ENCODE data around the gene MED13L. TPM values are rescaled to one million over a fixed set of nuclear protein-coding genes. Genes with fewer than 3 reads are reported as not detected.
A peak's percentile ranks its signal among the peaks of the same experiment; 100 is the strongest.

Gene MED13L
- total RNA-seq, 1 donor from 2014 or later = 141 TPM

DNA sequence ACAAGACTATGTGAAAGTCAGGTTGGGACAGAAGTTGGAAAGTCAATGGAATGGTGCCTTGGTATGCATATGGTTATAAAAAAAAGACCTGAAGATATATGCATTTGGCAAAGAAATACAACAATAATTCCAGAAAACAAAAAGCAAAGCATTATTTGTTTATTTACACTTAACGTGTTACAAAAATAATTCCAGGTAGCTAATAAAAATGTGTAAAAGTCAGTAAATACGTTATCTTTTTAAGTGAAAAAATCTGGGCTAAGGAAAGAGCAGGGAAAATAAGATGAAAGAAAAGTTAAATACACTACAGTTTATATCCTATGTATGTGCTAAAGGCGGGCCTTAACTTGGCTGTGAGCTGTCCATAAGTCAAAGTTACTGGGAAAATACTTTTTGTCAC lies 266.3 kb downstream of the MED13L start:
- Mint-ChIP-seq H3K4me1 (ENCODE audit: low read depth) (peaks cover 15% of the 10 kb centered on the region), H3K36me3 (ENCODE audit: insufficient read depth) (peaks cover 28% of the 10 kb centered on the region), H3K9me3 (ENCODE audit: low read depth) (no peaks in the 10 kb centered on the region), H3K27me3 (no peaks in the 10 kb centered on the region), H3K4me3 (ENCODE audit: low read depth) (no peak overlapping the region), H3K27ac (peak overlapping the region; percentile 9)
- TF ChIP-seq, protein P1, sequence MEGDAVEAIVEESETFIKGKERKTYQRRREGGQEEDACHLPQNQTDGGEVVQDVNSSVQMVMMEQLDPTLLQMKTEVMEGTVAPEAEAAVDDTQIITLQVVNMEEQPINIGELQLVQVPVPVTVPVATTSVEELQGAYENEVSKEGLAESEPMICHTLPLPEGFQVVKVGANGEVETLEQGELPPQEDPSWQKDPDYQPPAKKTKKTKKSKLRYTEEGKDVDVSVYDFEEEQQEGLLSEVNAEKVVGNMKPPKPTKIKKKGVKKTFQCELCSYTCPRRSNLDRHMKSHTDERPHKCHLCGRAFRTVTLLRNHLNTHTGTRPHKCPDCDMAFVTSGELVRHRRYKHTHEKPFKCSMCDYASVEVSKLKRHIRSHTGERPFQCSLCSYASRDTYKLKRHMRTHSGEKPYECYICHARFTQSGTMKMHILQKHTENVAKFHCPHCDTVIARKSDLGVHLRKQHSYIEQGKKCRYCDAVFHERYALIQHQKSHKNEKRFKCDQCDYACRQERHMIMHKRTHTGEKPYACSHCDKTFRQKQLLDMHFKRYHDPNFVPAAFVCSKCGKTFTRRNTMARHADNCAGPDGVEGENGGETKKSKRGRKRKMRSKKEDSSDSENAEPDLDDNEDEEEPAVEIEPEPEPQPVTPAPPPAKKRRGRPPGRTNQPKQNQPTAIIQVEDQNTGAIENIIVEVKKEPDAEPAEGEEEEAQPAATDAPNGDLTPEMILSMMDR (IDR thresholded peaks at IDR 0.05; ENCODE audit: unreplicated experiment) = no peak
- DNase-seq (ENCODE audit: low spot score, unreplicated experiment) = no peak

DNA sequence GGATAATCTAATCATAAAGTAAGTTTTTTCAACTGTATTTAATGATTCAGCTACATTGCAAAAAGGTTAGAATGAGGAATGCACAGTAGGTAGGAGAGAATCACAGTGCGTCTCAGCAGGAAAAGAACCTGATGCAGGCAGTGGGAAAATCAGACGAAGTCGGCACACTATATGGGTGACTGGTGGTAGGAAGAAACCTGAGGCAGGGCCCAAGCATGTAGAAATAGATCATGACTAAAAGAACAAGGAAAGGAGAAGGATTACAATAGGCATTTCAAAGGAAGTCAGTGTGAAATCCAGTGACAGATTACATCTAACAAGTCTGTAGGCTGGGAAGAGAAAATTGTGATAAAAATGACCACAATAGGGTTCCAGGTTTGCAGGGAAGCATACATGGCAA lies 267.0 kb downstream of the MED13L start:
- H3K4me1 Mint-ChIP-seq (ENCODE audit: low read depth) = peaks cover 15% of the 10 kb centered on the region
- no peak for DNase-seq (ENCODE audit: low spot score, unreplicated experiment)
- no peak overlapping the region for H3K4me3 Mint-ChIP-seq (ENCODE audit: low read depth)

DNA sequence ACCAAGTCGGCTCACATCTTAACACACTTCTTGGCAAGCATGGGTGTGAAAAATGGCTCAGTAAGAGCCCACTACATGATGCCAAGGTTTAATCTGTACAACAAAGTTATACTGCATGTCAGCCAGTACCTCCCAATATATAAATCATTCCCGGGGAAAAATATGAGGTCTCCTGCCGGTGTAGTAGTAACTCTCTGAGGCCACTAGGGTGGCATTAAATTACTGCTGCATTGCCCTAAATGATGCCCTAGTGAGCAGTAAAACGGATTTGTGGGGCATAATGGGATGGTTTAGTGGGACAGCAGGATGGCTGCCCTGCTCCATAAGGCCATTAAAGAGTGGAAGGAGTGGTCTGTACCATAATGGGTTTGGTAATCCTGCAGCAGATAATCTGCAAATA lies 267.7 kb downstream of the MED13L start:
- Mint-ChIP-seq H3K27ac (no peak overlapping the region), H3K9me3 (ENCODE audit: low read depth) (no peaks in the 10 kb centered on the region), H3K27me3 (no peaks in the 10 kb centered on the region), H3K4me3 (ENCODE audit: low read depth) (no peak overlapping the region), H3K36me3 (ENCODE audit: insufficient read depth) (peaks cover 24% of the 10 kb centered on the region), H3K4me1 (ENCODE audit: low read depth) (peaks cover 15% of the 10 kb centered on the region)
- DNase-seq (ENCODE audit: low spot score, unreplicated experiment) = no peak
- TF ChIP-seq, protein P1 (IDR thresholded peaks at IDR 0.05; ENCODE audit: unreplicated experiment) = peak; percentile 42

More for the DNA sequence above, 267.0 kb downstream of the MED13L start:
- Mint-ChIP-seq H3K27ac (no peak overlapping the region), H3K36me3 (ENCODE audit: insufficient read depth) (peaks cover 28% of the 10 kb centered on the region), H3K27me3 (no peaks in the 10 kb centered on the region), H3K9me3 (ENCODE audit: low read depth) (no peaks in the 10 kb centered on the region)
- TF ChIP-seq, protein P1 (IDR thresholded peaks at IDR 0.05; ENCODE audit: unreplicated experiment) = no peak

DNA sequence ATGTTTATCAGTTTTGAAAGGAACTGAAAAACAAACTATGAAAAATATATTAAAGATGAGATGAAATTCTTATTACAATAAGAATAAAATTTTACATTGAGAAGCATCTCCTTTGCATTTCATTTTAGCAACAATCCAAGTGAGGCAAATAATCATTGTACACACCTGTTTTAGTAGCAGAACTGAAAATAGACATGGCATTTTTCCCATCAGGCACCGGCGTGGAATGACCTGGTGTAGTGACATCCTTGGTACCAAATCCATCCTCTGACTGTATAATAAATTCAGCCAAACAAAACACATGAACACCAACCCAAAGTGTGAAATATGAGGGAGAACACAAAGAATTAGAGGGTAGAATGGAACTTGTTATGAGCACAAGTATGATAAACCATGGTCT lies 271.4 kb downstream of the MED13L start:
- no peaks in the 10 kb centered on the region for H3K27me3 Mint-ChIP-seq
- no peak overlapping the region for H3K4me3 Mint-ChIP-seq (ENCODE audit: low read depth)

DNA sequence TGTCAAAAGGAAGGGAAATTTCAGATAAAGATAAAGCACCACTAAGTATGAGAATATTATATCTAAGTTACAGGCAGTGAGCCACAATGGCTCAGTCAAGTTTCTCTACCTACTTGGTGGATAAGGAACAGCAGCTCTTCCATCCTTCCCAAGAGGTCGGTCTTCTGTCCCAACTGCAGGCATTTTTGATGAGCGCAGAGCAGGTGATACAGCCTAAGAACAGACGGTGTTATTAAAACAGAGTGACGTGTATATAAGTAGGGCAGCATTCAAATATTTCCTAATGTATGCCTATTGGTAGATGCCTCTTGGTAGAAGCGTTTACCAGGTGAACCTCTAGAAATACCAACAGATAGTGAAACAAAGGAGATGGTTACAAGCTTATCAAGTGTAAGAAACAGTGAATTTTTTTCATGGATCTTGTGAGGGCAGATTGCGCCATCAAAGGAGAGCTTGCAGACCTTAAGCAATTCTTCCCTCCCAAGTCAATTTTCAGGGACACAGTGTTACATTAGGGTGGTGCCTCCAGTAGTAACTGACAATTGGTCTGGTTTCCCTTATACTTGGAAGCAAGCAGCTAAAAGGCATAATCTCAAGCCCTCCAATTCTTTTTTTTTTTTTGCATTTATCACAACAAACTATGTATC lies 274.5 kb downstream of the MED13L start:
- no peak overlapping the region for H3K4me3 Mint-ChIP-seq (ENCODE audit: low read depth)
- H3K36me3 Mint-ChIP-seq (ENCODE audit: insufficient read depth) = peaks cover 14% of the 10 kb centered on the region
- TF ChIP-seq, protein P1 (IDR thresholded peaks at IDR 0.05; ENCODE audit: unreplicated experiment) = no peak
- no peaks in the 10 kb centered on the region for H3K9me3 Mint-ChIP-seq (ENCODE audit: low read depth)
- peaks cover 5% of the 10 kb centered on the region for H3K4me1 Mint-ChIP-seq (ENCODE audit: low read depth)
- H3K27ac Mint-ChIP-seq = no peak overlapping the region
- no peak for DNase-seq (ENCODE audit: low spot score, unreplicated experiment)
- no peaks in the 10 kb centered on the region for H3K27me3 Mint-ChIP-seq

More for the DNA sequence above, 271.4 kb downstream of the MED13L start:
- no peaks in the 10 kb centered on the region for H3K9me3 Mint-ChIP-seq (ENCODE audit: low read depth)
- H3K36me3 Mint-ChIP-seq (ENCODE audit: insufficient read depth) = peaks cover 24% of the 10 kb centered on the region
- DNase-seq (ENCODE audit: low spot score, unreplicated experiment) = no peak
- H3K27ac Mint-ChIP-seq = no peak overlapping the region
- H3K4me1 Mint-ChIP-seq (ENCODE audit: low read depth) = peaks cover under 1% of the 10 kb centered on the region
- TF ChIP-seq, protein P1 (IDR thresholded peaks at IDR 0.05; ENCODE audit: unreplicated experiment) = no peak
